Mammary epithelial cell (primary cell): ENCODE measurements around the gene NLGN4Y.

ENCODE experiments used
- CTCF ChIP-seq, 2 donors: IDR thresholded peaks in 1 of 2; conservative IDR thresholded peaks in 1 of 2; 2 replicates each; pipeline ENCODE4 v1.5.1; 2011 to 2012; ENCODE audit warnings: inconsistent platforms in 2 of 2, low read length in 2 of 2, mild to moderate bottlenecking in 2 of 2, control low read depth in 1 of 2, low read depth in 1 of 2; ENCODE audit not compliant: insufficient read depth in 1 of 2; ENCODE audit errors: extremely low read depth in 1 of 2
- EZH2 ChIP-seq: IDR thresholded peaks from 2 replicates; pipeline ENCODE4 v1.6.1; 2012; ENCODE audit warnings: low read length, inconsistent platforms, borderline replicate concordance

GRCh38 chrY:14829366-14829885, 305.1 kb downstream of the NLGN4Y start:
- TF ChIP-seq CTCF (conservative IDR thresholded peaks at IDR 0.05 in 1 of 2, IDR thresholded peaks at IDR 0.05 in 1 of 2; ENCODE audit: extremely low read depth in 1 of 2, insufficient read depth in 1 of 2, low read depth in 1 of 2, low read length in 2 of 2) (no peak), EZH2 (no peak)
